Neural progenitor cell (in vitro differentiated cells): ENCODE results near the gene ACTRT2.

Experiments used
- EZH2 ChIP-seq: fragments of 200-600 bp; sonication (generic); IDR thresholded peaks from 2 replicates; pipeline ENCODE4 v1.6.1; 2017; ENCODE audit warnings: antibody characterized with exemption, mild to moderate bottlenecking, moderate library complexity
- TF ChIP-seq, protein P1 (sequence below): fragments of 200-600 bp; sonication (generic); IDR thresholded peaks from 2 replicates; pipeline ENCODE4 v1.5.1; 2017; ENCODE audit warnings: antibody characterized with exemption, mild to moderate bottlenecking

DNA sequence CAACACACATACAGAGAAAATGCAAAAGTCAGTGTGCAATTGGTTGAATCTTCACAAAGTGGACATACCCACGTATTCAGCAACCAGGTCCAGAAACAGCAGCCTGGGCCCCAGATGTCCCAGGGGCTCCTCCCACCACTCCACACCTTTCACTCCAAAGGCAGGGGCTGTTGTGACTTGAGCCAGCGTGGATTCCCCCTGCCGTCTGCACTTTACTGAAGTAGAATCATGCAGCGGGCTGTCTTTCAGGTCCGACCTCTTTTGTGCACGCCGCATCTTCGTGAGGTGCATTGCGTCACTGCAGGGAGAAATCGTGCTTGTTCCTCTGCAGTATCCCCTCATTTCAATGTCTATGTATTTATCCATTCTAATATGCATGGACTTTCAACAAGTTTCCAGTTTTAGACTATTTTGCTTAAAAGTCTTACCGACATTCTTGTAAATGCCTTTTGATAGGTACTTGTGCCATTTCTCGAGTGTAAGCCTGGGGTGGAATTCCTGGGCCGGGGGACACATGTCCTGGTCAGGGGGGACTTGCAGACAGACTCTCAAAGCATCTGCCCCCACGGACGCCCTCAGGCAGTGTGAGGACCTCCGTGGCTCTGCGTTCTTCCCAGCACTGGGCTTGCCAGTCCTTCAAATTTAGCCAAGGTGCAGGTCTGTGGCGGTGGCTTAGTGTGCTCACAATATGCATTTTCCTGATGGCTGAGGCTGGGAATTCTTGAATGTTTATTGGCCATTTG lies 29.3 kb upstream of the ACTRT2 start:
- TF ChIP-seq, protein P1, sequence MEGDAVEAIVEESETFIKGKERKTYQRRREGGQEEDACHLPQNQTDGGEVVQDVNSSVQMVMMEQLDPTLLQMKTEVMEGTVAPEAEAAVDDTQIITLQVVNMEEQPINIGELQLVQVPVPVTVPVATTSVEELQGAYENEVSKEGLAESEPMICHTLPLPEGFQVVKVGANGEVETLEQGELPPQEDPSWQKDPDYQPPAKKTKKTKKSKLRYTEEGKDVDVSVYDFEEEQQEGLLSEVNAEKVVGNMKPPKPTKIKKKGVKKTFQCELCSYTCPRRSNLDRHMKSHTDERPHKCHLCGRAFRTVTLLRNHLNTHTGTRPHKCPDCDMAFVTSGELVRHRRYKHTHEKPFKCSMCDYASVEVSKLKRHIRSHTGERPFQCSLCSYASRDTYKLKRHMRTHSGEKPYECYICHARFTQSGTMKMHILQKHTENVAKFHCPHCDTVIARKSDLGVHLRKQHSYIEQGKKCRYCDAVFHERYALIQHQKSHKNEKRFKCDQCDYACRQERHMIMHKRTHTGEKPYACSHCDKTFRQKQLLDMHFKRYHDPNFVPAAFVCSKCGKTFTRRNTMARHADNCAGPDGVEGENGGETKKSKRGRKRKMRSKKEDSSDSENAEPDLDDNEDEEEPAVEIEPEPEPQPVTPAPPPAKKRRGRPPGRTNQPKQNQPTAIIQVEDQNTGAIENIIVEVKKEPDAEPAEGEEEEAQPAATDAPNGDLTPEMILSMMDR = no peak
- TF ChIP-seq EZH2 = no peak
